GM12874 (cell line): ENCODE data around the gene URGCP.

Experiments used
- CTCF ChIP-seq: IDR thresholded peaks from 2 replicates; pipeline ENCODE4 v1.5.1; 2011; ENCODE audit warnings: low read depth, mild to moderate bottlenecking, control low read depth, low read length, moderate library complexity; ENCODE audit not compliant: insufficient read depth

The URGCP gene

GRCh38 chr7:43906331-43907010 lies at the start of gene URGCP:
Gene URGCP, minus strand, starts transcription at chr7:43906596. Its CDS starts 21 bp downstream, at chr7:43906575.
- no peak for TF ChIP-seq CTCF

- no peak for TF ChIP-seq CTCF
Observed at GRCh38 chr7:43956027-43956426, 49.6 kb upstream of the URGCP start.

GRCh38 chr7:43954524-43955228 lies 48.3 kb upstream of the URGCP start:
- peak; percentile 59 for TF ChIP-seq CTCF

- TF ChIP-seq CTCF: no peak
Observed at GRCh38 chr7:43953071-43953470, 46.7 kb upstream of the URGCP start.

GRCh38 chr7:43952028-43952427 lies 45.6 kb upstream of the URGCP start:
- TF ChIP-seq CTCF: no peak

GRCh38 chr7:43944286-43944685 lies 37.9 kb upstream of the URGCP start:
- TF ChIP-seq CTCF: no peak

GRCh38 chr7:43943417-43944187 lies 37.2 kb upstream of the URGCP start:
- no peak for TF ChIP-seq CTCF
